AG20443 (cell line): ENCODE measurements around the gene CLIP3.

Experiments used
- DNase-seq: peaks from one replicate; pipeline ENCODE4 v3.0.0; 2012; ENCODE audit warnings: low spot score, mixed read lengths

The CLIP3 gene

GRCh38 chr19:35977446-35978222 is 55.0 kb downstream of the CLIP3 start:
- no peak for DNase-seq

GRCh38 chr19:35975608-35976214 is 57.0 kb downstream of the CLIP3 start:
- peak; percentile 66 for DNase-seq

DNA sequence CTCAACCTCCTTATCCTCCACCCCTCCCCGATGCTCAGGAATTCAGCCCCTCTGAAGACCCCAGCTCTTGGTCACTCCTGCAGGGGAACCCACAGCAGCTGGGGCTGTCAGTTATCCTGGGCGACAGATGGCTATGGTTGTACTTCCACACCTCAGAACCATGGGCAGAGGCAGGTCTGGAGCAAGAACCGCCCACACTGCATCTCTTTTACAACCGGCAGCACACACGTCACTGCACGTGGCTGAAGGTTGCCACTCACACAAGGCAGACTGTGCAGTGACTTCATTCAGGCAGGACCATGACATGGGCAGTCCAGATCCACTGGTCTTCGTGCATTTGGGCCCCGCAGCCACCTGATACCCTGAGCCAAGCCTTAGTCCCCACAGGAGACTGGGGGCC is 59.2 kb downstream of the CLIP3 start:
- no peak for DNase-seq

GRCh38 chr19:35966771-35967170 is 65.9 kb downstream of the CLIP3 start:
- no peak for DNase-seq
